GM13976 (cell line): ENCODE data around the gene UPB1.

Experiments used
- DNase-seq: peaks from one replicate; pipeline ENCODE4 v3.0.0; 2012; ENCODE audit warnings: low spot score
- CTCF ChIP-seq: IDR thresholded peaks from 2 replicates; pipeline ENCODE4 v1.5.1; 2012; ENCODE audit warnings: borderline replicate concordance, mild to moderate bottlenecking; ENCODE audit not compliant: insufficient read depth; ENCODE audit errors: extremely low read depth, missing control alignments, control extremely low read depth
- in situ Hi-C: fragments of 300-500 bp; cut with MboI; formaldehyde crosslinking; loops from one replicate; pipeline ENCODE4 v1.12.0; 2022; ENCODE audit warnings: low sequenced_read_pairs, mixed read lengths, inconsistent platforms; ENCODE audit not compliant: unreplicated experiment

The UPB1 gene

GRCh38 chr22:24496234-24496633, 1.1 kb downstream of the UPB1 start:
- no peak for DNase-seq
- no peak for TF ChIP-seq CTCF
- in situ Hi-C loops, result no loop called here

- TF ChIP-seq CTCF, result no peak
- no peak for DNase-seq
- in situ Hi-C loops, result no loop called here
Measured at GRCh38 chr22:24496661-24497060, 1.5 kb downstream of the UPB1 start.

- DNase-seq, result no peak
- in situ Hi-C loops, result no loop called here
- TF ChIP-seq CTCF, result no peak
Measured at GRCh38 chr22:24497841-24498258, 2.7 kb downstream of the UPB1 start.

- DNase-seq, result no peak
- in situ Hi-C loops, result no loop called here
- TF ChIP-seq CTCF, result no peak
Measured at GRCh38 chr22:24498824-24499223, 3.7 kb downstream of the UPB1 start.

- in situ Hi-C loops, result loop anchor here (5.0 kb wide), 1 partner anchor 72 kb away; the partner anchor contains the start of gene ADORA2A
- DNase-seq, result no peak
- no peak for TF ChIP-seq CTCF
Measured at GRCh38 chr22:24499706-24500276, 4.7 kb downstream of the UPB1 start.

GRCh38 chr22:24500277-24500820, 5.2 kb downstream of the UPB1 start:
- DNase-seq, result no peak
- TF ChIP-seq CTCF, result no peak
- in situ Hi-C loops, result loop anchor here (5.0 kb wide), 1 partner anchor 73 kb away; the partner anchor contains the start of gene ADORA2A
